Stomach (tissue), 9 donors: ENCODE data around the gene NDUFV1. TPM values are rescaled to one million over a fixed set of nuclear protein-coding genes. Genes with fewer than 3 reads are reported as not detected.

Experiments used
- DNase-seq, 2 donors: peaks; one replicate each; pipeline versions ENCODE4 v3.0.0 to v3.0.0-alpha.2; 2013 to 2019
- H3K27ac ChIP-seq, 5 donors: fragments of 200-600 bp in 4 of 5; sonication (generic) in 4 of 5; one replicate each; pipeline ENCODE4 v1.5.1; 2013 to 2019; ENCODE audit warnings: mild to moderate bottlenecking in 1 of 5, moderate library complexity in 1 of 5
- H3K27me3 ChIP-seq, 3 donors: fragments of 200-600 bp; sonication (generic); one replicate each; pipeline ENCODE4 v1.5.1; 2017 to 2019; ENCODE audit warnings: mixed run types in 1 of 3
- H3K36me3 ChIP-seq, 4 donors: fragments of 200-600 bp; sonication (generic); 1 replicate in 3 of 4; 2 replicates in 1 of 4; pipeline ENCODE4 v1.5.1; 2016 to 2019
- H3K4me1 ChIP-seq, 4 donors: fragments of 200-600 bp; sonication (generic); one replicate each; pipeline ENCODE4 v1.5.1; 2016 to 2019
- H3K4me3 ChIP-seq, 4 donors: fragments of 200-600 bp; sonication (generic) in 3 of 4; one replicate each; pipeline ENCODE4 v1.5.1; 2016 to 2019; ENCODE audit warnings: mild to moderate bottlenecking in 1 of 4
- H3K9me3 ChIP-seq, 4 donors: fragments of 200-600 bp; sonication (generic); one replicate each; pipeline ENCODE4 v1.5.1; 2016 to 2019
- CTCF ChIP-seq, 7 experiments: fragments of 450-650 bp in 4 of 7; fragments of 200-600 bp in 3 of 7; sonication (generic) in 3 of 7; IDR thresholded peaks; one replicate each; pipeline ENCODE4 v1.5.1; 2016 to 2019; ENCODE audit warnings: antibody characterized with exemption in 7 of 7, control low read depth in 2 of 7, mild to moderate bottlenecking in 1 of 7
- EP300 ChIP-seq: sonication (generic); formaldehyde crosslinking; IDR thresholded peaks from one replicate; pipeline ENCODE4 v1.6.1; 2017; ENCODE audit warnings: antibody characterized with exemption
- POLR2A ChIP-seq, 4 donors: fragments of 450-650 bp; IDR thresholded peaks; one replicate each; pipeline ENCODE4 v1.6.1; 2016; ENCODE audit warnings: antibody characterized with exemption in 4 of 4, control low read depth in 2 of 4, mild to moderate bottlenecking in 1 of 4, moderate library complexity in 1 of 4
- POLR2AphosphoS5 ChIP-seq, 3 donors: sonication (generic); formaldehyde crosslinking; IDR thresholded peaks; one replicate each; pipeline ENCODE4 v1.6.1; 2016; ENCODE audit warnings: antibody characterized with exemption in 3 of 3
- WGBS, 5 donors: extraction: QIAGEN DNeasy Blood & Tissue Kit in 3 of 5; methylation state at CpG; one replicate each; pipeline versions ENCODE4 v1.1.5 to v1.1.7; 2013 to 2018; 5-methylcytosine and 5-hydroxymethylcytosine counted together
- intact Hi-C: fragments of 100-400 bp; cut with DNase I; formaldehyde crosslinking; loops from one replicate; pipeline ENCODE4 v1.15.1; 2023; ENCODE audit warnings: low total_unique reads
- polyA plus RNA-seq, 3 donors: library from polyadenylated mRNA; stranded (reverse); fragments of 200-250 nt; gene quantifications; one replicate each; pipeline ENCODE4 v1.2.3, GENCODE V29; 2013
- total RNA-seq, 5 donors: library from RNA; depleted of rRNA; stranded (reverse); fragments of >200 nt; gene quantifications; one replicate each; pipeline versions ENCODE4 v1.1.0 to v1.2.3, GENCODE V29; 2014 to 2016
- donor health status: healthy with polysubstance abuse.
- donor health status: Bipolar disorder and iron deficiency.
- donor health status: healthy.

NDUFV1 gene
- total and polyA plus RNA-seq, 8 donors, result 148 to 806 (median 200) TPM

DNA sequence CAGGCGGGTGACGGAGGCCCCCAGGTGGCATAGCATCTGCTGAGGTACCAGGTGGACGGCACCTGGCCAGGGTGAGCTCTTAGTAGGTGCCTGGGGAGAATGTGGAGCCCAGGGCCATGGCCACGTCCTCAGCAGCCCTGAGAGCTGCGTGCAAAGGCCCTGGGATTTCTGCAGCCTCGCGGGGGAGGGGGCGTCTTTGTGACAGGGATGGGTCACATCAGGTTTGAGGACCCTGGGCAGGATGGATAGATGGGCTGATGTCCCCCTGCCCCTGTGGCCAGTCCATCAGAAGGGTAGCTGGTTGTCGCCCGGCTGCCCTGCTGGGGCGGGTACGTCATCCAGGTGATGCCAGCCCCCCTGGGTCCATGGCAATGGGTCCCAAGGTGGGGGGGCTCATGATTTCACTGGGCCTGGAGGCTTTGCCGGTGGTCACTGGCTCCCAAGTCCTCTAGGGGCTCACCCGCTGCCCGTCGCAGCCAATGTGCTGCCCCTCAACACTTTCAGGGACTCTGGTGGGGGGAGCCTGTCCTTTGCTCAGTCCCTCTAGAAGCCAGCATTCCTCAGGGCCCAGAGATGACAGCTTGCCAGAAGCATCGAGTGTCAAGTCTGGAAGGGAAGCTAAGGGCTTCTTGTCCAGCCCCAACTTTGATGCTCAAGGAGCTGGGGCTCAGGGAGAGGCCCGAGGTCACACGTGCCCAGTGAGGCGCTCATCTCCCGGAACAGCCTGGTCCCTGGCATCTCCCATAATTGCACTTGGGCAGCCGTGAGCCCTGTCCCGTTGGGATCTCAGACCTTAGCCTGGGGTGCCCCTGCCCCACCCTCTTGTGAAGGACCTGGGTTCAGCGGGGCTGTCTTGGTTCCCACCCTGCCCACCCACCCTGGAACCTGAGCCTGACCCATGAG, 32.0 kb downstream of the NDUFV1 start:
- no peak for DNase-seq
- 85 to 94% (median 89%) methylated on average over 9 to 24 of the region's 24 CpGs for WGBS, 5 donors

DNA sequence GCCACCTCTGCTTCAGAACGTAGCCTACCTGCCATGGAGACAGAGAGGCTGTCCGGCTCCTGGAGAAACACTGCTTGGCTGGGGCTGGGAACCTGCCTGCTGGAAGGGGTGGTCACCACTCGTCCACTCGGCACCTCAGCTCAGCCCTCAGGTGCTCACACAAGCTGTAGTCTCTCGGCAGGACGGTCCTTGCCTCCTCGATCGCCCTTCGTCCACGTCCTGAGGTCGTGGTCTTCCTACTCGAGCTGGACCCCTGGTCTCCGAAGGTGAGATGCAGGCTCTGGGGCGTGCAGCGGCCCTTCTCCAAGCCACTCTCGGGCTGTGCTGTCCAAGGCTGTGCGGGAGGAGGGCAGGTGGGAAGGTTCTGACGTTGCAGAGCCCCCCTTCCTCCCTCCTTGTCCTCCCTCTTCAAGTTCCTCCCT, 32.7 kb downstream of the NDUFV1 start, which contains the start of gene TBX10:
TBX10 (minus strand) TSS at position 326 of the 422 bp plus-strand sequence; CDS start at position 35, 291 bp downstream.
- peaks cover 0 to 28% (median 6%) of the 10 kb centered on the region in 3 donors for H3K27me3 ChIP-seq
- H3K4me1 ChIP-seq, result peaks cover 0 to 6% (median 2%) of the 10 kb centered on the region in 4 donors
- TF ChIP-seq POLR2A (IDR thresholded peaks at IDR 0.05), result no peak
- no peak for TF ChIP-seq CTCF (IDR thresholded peaks at IDR 0.05)
- TF ChIP-seq EP300, result no peak
- TF ChIP-seq POLR2AphosphoS5 (IDR thresholded peaks at IDR 0.05), result no peak
- 56 to 88% (median 85%) methylated on average over 3 to 18 of the region's 18 CpGs for WGBS, 5 donors
- H3K36me3 ChIP-seq, result no peaks in the 10 kb centered on the region
- no peaks in the 10 kb centered on the region for H3K9me3 ChIP-seq
- no peak within 1 kb of the TSS for H3K27ac ChIP-seq
- H3K4me3 ChIP-seq, result no peak within 1 kb of the TSS
- intact Hi-C loops, result no loop called here
- DNase-seq, result no peak

More for the DNA sequence above, 32.0 kb downstream of the NDUFV1 start:
- Histone ChIP-seq H3K27ac (no peak overlapping the region), H3K36me3 (no peaks in the 10 kb centered on the region), H3K27me3 (peaks cover 0 to 28% (median 6%) of the 10 kb centered on the region in 3 donors), H3K9me3 (no peaks in the 10 kb centered on the region), H3K4me3 (no peak overlapping the region), H3K4me1 (peaks cover 0 to 11% (median 2%) of the 10 kb centered on the region in 4 donors)
- intact Hi-C loops, result no loop called here
- TF ChIP-seq EP300 (no peak), POLR2AphosphoS5 (IDR thresholded peaks at IDR 0.05) (no peak), POLR2A (IDR thresholded peaks at IDR 0.05) (no peak), CTCF (IDR thresholded peaks at IDR 0.05) (no peak)

DNA sequence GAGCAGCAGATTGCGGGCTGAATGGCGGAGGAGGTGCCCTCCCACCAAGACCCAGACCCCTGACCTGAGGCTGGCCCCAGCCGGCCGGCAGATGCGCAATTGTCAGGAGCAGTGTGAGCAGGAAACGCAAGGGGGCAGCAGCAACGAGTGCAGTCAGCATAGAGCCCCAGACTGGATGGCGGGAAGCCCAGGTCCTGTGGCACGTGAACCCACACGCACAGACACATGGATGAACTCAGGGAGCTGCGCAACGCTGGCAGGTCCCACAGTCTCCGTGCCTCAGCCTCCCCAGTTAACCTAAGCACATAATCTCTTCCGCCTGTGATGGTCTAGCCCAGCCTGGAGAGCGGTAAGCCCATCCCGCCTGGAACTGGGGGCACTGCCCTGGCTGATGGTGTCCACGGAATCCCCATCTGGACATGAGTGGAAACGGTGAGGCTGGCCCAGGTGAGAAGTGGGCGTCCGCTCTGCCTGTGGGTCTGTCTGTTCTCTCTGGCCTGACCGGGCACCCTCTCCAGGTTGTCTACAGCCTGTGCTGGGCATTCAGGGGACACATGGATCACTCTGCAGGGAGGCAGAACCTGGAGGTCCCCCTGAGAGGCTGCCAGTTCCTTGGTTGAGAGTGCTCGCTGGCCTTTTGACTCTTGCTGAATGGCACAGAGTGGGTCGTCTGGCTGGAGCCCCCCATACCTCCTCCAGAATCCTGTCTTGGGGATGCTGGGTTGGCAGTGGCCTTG, 33.5 kb downstream of the NDUFV1 start:
- Histone ChIP-seq H3K9me3 (no peaks in the 10 kb centered on the region), H3K27ac (no peak overlapping the region), H3K36me3 (no peaks in the 10 kb centered on the region), H3K4me1 (peaks cover 0 to 6% (median 2%) of the 10 kb centered on the region in 4 donors), H3K27me3 (peaks cover 0 to 28% (median 6%) of the 10 kb centered on the region in 3 donors), H3K4me3 (no peak overlapping the region)
- TF ChIP-seq POLR2AphosphoS5 (IDR thresholded peaks at IDR 0.05) (peak in 1 of 3 donors; percentile 13), POLR2A (IDR thresholded peaks at IDR 0.05) (no peak), CTCF (IDR thresholded peaks at IDR 0.05) (peak in 5 of 7 experiments; percentile 50 to 67 (median 62)), EP300 (no peak)
- 41 to 52% (median 47%) methylated on average over 16 to 23 of the region's 23 CpGs for WGBS, 5 donors
- peak; percentile 79 to 83 for DNase-seq
- intact Hi-C loops, result no loop called here

DNA sequence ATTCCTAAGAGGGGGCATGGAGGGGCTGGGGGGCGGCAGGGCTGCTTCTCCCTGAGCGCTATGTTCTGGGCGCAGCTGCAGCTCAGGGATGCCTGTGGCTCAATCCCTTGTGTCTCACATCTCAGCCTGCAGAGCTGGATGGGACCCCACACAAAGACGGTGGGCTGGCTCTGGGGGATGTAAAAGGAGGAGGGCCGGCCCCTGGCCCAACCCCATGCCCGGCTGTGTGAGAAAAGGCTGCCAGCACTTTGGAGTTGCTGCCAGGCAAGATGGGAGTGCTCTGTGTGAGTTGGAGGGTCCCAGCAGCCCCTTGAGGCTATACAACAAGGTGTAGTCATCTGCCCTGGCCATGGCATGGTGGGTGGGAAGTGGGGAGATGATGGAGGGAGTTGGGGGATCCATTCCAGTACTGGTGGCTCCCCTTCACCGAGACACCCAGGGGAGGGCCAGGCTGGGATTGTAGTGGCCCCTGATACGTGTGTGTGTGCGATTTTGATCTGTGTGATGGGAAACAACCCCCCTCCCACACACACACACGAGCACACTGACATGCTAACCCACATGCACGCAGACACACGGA, 34.1 kb downstream of the NDUFV1 start:
- peaks cover 0 to 6% (median 2%) of the 10 kb centered on the region in 4 donors for H3K4me1 ChIP-seq
- intact Hi-C loops, result no loop called here
- no peak for DNase-seq
- WGBS, 5 donors, result 62 to 81% (median 78%) methylated on average over 10 to 12 of the region's 12 CpGs
- H3K36me3 ChIP-seq, result no peaks in the 10 kb centered on the region
- TF ChIP-seq EP300 (no peak), POLR2A (IDR thresholded peaks at IDR 0.05) (no peak), CTCF (IDR thresholded peaks at IDR 0.05) (no peak), POLR2AphosphoS5 (IDR thresholded peaks at IDR 0.05) (no peak)
- H3K4me3 ChIP-seq, result no peak overlapping the region
- no peak overlapping the region for H3K27ac ChIP-seq
- no peaks in the 10 kb centered on the region for H3K9me3 ChIP-seq
- peaks cover 0 to 34% (median 6%) of the 10 kb centered on the region in 3 donors for H3K27me3 ChIP-seq
